HG02870 (cell line): Measurements from ENCODE around the gene CROCC.
"Not testable (repeated sequence)": the region's sequence is repeated elsewhere in the genome, so short reads cannot be mapped to it uniquely, and the experiment has no call there.

Source experiments
- ATAC-seq: cut with Tn5 transposase; IDR thresholded peaks from one replicate; pipeline ENCODE4 v1.9.1; 2021; ENCODE audit warnings: mild to moderate bottlenecking, moderate library complexity; ENCODE audit not compliant: unreplicated experiment

Gene CROCC, protein sequence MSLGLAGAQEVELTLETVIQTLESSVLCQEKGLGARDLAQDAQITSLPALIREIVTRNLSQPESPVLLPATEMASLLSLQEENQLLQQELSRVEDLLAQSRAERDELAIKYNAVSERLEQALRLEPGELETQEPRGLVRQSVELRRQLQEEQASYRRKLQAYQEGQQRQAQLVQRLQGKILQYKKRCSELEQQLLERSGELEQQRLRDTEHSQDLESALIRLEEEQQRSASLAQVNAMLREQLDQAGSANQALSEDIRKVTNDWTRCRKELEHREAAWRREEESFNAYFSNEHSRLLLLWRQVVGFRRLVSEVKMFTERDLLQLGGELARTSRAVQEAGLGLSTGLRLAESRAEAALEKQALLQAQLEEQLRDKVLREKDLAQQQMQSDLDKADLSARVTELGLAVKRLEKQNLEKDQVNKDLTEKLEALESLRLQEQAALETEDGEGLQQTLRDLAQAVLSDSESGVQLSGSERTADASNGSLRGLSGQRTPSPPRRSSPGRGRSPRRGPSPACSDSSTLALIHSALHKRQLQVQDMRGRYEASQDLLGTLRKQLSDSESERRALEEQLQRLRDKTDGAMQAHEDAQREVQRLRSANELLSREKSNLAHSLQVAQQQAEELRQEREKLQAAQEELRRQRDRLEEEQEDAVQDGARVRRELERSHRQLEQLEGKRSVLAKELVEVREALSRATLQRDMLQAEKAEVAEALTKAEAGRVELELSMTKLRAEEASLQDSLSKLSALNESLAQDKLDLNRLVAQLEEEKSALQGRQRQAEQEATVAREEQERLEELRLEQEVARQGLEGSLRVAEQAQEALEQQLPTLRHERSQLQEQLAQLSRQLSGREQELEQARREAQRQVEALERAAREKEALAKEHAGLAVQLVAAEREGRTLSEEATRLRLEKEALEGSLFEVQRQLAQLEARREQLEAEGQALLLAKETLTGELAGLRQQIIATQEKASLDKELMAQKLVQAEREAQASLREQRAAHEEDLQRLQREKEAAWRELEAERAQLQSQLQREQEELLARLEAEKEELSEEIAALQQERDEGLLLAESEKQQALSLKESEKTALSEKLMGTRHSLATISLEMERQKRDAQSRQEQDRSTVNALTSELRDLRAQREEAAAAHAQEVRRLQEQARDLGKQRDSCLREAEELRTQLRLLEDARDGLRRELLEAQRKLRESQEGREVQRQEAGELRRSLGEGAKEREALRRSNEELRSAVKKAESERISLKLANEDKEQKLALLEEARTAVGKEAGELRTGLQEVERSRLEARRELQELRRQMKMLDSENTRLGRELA (N-terminal part only)

DNA sequence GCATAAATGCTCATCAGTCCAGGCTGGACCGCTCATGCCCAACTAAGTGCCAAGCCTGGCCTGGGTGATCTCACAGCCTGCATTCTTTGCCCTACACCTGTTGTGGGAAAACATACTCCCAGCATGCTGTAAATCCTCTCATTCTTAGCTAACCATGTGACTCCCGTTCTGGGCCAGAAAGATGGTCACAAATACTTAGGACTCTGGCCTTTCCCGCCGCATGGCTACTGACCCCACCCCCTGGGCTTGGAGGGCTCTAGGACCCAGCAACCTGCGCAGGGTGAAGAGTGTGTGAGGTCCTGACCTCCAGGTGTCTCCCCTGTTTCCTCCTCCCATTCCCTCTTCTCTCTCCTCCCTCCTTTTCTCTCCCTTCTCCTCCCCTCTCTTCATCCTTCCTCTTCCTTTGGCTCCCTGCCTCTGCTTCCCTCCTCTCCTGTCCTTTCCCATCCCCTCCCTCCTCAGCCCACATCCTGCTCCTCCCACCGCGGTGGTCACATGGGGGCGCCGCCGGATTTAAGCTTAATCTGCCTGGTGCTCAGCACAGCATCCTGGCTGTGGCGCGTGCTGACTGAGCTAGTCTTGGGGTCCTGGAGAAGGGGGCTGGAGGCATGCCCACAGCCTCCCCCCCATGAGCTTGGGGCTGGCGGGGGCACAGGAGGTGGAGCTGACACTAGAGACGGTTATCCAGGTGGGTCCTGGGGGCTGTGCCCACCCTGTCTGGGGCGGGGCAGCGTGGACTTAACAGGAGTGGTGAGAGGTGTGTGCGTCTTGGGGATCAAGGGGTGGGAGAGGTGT is at the start of gene CROCC:
Gene CROCC (plus strand): TSS at position 541 of the 795 bp plus-strand sequence. CDS start 88 bp downstream, at position 629.
- no peak for ATAC-seq

GRCh38 chr1:16872152-16873075 is 49.3 kb upstream of the CROCC start:
- not testable (repeated sequence) for ATAC-seq

DNA sequence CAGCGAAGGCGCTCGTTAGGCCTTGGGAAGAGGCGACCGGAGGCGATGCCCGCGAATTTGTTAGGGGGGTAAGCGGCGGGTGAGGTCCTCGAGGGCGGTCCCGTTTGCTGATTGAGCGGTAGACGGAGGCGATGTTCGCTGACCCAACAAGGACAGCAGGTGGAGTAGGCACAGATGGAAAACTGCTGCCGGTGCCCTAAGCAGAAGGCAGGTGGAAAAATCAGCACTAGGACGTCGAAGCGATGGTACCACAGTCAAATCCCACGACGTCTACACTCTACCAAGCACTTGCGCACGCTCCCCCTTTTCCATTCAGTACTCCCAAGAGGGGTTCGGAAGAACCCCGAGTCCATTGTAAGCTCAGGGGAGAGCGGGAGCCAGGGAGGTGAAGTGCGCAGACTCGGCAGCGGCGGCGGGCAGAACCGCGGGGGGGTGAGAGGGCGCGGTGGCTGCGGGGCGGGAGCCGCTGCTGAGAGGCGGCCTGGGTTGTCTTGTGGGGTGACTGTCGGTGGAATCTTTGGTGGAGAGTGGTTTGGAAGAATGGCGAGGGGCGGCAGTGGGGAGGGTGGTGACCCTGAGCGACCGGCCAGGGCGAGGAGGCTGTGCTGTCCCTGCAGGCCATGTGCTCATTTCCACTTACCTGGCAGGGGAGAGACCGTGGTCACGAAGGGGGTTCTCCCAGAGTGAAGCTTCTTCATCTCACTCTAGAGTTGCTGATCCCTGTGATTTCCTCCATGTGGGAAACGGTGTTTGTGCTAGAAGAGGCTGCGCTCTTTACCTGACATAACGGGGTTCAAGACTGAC is 48.5 kb upstream of the CROCC start:
- not testable (repeated sequence) for ATAC-seq

- ATAC-seq: not testable (repeated sequence)
These were observed 46.6 kb upstream of the CROCC start for GRCh38 chr1:16874968-16875765.

DNA sequence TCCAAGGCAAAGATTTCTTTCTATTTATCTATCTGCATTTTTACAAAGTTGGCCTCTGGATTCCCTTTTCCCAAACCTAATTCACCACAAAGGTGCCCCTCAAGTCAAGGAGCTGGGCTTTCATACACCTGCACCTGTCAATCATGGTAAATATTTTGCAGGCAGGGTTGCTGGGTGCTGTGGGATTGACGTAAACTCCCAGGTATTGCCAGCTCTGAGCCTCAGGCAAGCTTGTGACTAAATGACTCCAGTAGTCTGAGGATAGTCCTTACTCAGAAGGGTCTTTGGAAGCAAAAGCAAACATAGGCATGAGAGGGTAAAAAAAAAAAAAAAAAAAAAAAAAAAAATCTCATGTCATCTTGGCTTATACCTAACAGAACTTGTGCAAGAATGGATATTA is 40.0 kb upstream of the CROCC start:
- not testable (repeated sequence) for ATAC-seq

DNA sequence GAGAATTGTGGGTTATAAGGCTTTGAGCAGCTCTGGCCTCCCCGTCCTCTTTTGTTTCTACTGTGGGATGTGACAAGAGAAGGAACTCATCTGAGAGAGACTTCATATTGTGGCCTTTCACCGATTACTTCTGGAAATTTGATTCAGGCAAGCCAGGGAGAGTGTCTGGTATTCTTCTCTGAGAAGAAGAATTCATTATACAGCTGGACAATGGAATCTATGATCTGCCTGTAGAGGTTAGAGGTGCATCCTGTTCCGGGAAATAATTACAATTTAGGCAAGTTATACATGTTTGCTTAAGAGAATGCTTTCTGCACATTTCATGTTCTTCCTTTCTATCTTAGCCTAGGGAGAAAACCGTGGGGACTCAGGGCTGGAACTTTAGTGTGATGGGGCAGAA is 38.7 kb upstream of the CROCC start:
- ATAC-seq: no peak

GRCh38 chr1:16884487-16884886 is 37.2 kb upstream of the CROCC start:
- not testable (repeated sequence) for ATAC-seq

DNA sequence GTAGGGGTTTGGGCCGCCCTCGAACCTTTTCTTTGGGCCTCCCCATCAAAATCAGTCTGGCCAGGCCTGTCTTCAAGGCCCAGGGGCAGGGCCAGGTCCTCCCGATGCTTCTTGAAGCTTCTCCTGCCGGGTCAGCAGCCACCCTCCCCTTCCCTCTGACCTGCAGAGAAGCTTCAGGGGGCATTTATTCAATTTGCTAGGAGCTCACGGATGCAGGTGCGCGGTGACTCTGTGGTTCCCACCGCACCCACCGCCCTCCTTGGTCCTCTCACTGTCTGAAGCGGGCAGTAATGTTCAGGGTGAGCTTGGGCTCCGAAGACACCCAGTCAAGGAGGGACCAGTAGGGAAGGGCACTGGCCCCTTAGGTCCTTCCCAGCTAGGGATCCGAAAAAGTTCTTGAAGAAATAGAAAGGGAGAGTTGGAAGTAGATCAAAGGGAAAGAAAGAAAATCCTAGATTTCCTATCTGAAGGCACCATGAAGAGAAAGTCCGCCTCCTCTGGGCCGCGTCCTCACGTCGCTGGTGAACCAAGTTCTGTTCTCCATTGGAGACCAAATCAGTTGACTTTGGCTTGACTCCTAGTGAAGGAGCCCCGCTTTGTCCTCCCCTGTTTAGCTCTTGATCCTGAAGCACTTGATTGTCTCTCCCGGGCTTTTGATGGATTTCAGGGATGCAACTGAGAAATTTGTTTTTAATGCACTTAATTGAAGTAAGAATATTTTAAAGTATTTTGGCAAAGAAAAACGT is 34.7 kb upstream of the CROCC start:
- ATAC-seq: no peak

GRCh38 chr1:16888860-16889816 is 32.6 kb upstream of the CROCC start:
- no peak for ATAC-seq

DNA sequence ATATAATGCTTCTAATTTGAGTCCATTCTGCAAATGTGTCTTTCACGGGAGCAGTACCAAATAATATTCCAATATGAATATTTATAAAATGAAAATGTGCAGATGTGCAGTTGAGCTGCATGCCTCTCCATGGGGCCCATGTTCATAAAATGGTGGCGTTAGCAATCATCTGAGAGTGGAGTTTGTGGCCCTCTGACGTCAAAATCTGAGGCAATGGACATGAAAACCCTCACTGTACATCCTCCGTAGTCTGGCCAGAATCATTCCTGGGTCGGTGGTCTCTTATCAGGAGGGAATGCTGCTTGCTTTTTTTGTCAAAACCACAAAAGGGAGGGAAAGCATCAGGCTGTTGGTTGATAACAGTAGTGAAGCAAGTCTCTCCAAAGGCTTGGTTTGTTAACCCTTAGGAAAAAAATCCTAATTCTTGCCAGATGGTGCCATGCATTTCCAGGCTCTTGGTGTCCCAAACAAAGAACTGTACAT is 31.2 kb upstream of the CROCC start:
- ATAC-seq: not testable (repeated sequence)

DNA sequence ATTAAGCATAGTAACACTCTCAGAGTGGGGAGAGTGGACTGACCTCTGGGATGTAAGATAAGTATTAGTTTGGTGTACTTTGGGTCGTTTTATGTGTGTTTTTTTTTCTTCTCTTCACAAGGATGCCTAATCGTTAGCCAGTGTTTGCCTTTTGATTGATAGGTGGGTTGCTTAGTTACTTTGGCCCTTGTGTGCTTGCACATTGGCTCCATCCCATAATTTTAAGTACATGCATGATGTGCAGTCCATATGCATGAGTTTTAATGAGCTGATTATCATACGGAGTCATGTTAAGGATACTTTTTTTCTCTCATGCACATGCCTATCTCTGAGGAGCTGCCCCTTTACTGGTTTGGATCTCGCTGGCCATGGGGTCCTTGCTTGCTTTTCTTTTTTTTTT is 30.7 kb upstream of the CROCC start:
- not testable (repeated sequence) for ATAC-seq

DNA sequence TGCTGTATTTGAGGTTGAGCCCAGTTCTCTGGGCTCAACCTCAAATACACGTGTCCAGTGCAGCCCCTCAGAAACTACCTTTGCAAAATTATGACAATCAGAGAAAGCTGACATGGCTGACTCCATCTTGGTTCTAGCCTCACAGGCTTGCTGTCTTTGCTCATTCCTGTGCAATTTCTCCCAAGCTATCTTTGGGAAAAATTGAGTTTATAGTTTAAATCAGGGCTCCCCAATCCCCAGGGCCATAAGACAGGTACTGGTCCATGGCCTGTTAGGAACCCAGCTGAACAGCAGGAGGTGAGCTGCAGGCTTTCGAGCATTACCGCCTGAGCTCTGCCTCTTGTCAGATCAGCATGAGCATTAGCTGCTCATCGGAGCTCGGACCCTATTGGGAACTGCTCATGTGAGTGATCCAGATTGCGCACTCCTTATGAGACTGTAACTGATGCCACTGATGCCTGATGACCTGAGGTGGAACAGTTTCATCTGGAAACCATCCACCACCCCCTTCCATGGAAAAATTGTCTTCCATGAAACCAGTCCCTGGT is 28.7 kb upstream of the CROCC start:
- not testable (repeated sequence) for ATAC-seq

- not testable (repeated sequence) for ATAC-seq
These were observed 27.9 kb upstream of the CROCC start for GRCh38 chr1:16893796-16894195.

GRCh38 chr1:16894338-16894737 is 27.4 kb upstream of the CROCC start:
- not testable (repeated sequence) for ATAC-seq

DNA sequence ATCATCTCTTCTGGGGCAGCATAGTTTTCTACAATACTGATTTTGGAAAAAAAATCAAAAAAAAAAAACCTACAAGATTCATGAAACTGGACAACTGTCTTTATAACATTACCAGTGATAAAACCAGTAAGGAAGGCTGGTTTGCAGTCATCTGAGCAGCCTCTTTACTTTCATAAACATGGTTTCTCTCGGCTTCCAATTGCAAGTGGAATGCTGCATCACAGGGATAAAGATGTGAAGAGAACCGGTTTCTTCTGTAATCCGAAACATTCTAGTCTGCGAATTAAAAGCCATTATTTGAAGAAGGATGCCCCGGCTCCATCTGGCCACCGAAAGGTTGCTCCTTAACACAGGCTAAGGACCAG is 26.5 kb upstream of the CROCC start:
- not testable (repeated sequence) for ATAC-seq
